Loucy (cell line): ENCODE measurements around the gene MZB1.
"Not testable (repeated sequence)": the region's sequence is repeated elsewhere in the genome, so short reads cannot be mapped to it uniquely, and the experiment has no call there.

ENCODE experiments used
- H2AFZ ChIP-seq: fragments of 200-600 bp; sonication (generic); 2 replicates; pipeline ENCODE4 v1.6.0; 2016; ENCODE audit warnings: antibody characterized with exemption, mild to moderate bottlenecking, low read length, moderate library complexity
- H3F3A ChIP-seq: fragments of 200-600 bp; 2 replicates; pipeline ENCODE4 v1.6.0; 2016; ENCODE audit warnings: antibody characterized with exemption, low read depth, mild to moderate bottlenecking
- H3K27me3 ChIP-seq: fragments of 200-600 bp; sonication (generic); 2 replicates; pipeline ENCODE4 v1.6.1; 2014; ENCODE audit warnings: low read length, mild to moderate bottlenecking; ENCODE audit not compliant: insufficient read depth, poor library complexity, severe bottlenecking
- H3K36me3 ChIP-seq: fragments of 200-600 bp; sonication (generic); 2 replicates; pipeline ENCODE4 v1.6.1; 2016; ENCODE audit warnings: low read length; ENCODE audit not compliant: insufficient read depth
- H3K4me1 ChIP-seq: fragments of 200-600 bp; sonication (generic); 2 replicates; pipeline ENCODE4 v1.5.1; 2014; ENCODE audit warnings: low read length, mild to moderate bottlenecking; ENCODE audit not compliant: insufficient read depth, poor library complexity, severe bottlenecking
- H3K4me2 ChIP-seq: fragments of 200-600 bp; sonication (generic); 2 replicates; pipeline ENCODE4 v1.6.0; 2014; ENCODE audit warnings: antibody characterized with exemption, low read length, low read depth, mild to moderate bottlenecking; ENCODE audit not compliant: poor library complexity, severe bottlenecking
- H3K4me3 ChIP-seq: fragments of 200-600 bp; sonication (generic); 2 replicates; pipeline ENCODE4 v1.5.1; 2014; ENCODE audit warnings: low read length, mild to moderate bottlenecking, mixed read lengths; ENCODE audit not compliant: poor library complexity, severe bottlenecking
- H3K79me2 ChIP-seq: fragments of 200-600 bp; sonication (generic); 2 replicates; pipeline ENCODE4 v1.6.1; 2014; ENCODE audit warnings: low read length; ENCODE audit not compliant: insufficient read depth
- H3K9ac ChIP-seq: fragments of 200-600 bp; sonication (generic); 2 replicates; pipeline ENCODE4 v1.6.0; 2014; ENCODE audit warnings: mild to moderate bottlenecking, low read depth, low read length, moderate library complexity; ENCODE audit not compliant: poor library complexity, severe bottlenecking
- H3K9me2 ChIP-seq: fragments of 200-600 bp; sonication (generic); replicated peaks from 2 replicates; pipeline ENCODE4 v1.6.1; 2016; ENCODE audit warnings: low read depth, low read length, mixed read lengths
- H3K9me3 ChIP-seq: fragments of 200-600 bp; sonication (generic); 2 replicates; pipeline ENCODE4 v1.6.1; 2014; ENCODE audit warnings: mild to moderate bottlenecking, antibody characterized with exemption, low read length, low read depth; ENCODE audit not compliant: insufficient read depth
- H4K20me1 ChIP-seq: fragments of 200-600 bp; sonication (generic); 2 replicates; pipeline ENCODE4 v1.6.0; 2014; ENCODE audit warnings: antibody characterized with exemption, low read length, mild to moderate bottlenecking; ENCODE audit not compliant: insufficient read depth, poor library complexity, severe bottlenecking
- EZH2phosphoT487 ChIP-seq: fragments of 200-600 bp; IDR thresholded peaks from 2 replicates; pipeline ENCODE4 v1.6.1; 2018; ENCODE audit warnings: antibody characterized with exemption, mild to moderate bottlenecking, moderate library complexity, borderline replicate concordance
- TF ChIP-seq, protein P1 (sequence below): fragments of 200-600 bp; sonication (generic); conservative IDR thresholded peaks from 2 replicates; pipeline ENCODE4 v1.5.1; 2014; ENCODE audit warnings: mild to moderate bottlenecking, antibody characterized with exemption, low read length

Gene MZB1

DNA sequence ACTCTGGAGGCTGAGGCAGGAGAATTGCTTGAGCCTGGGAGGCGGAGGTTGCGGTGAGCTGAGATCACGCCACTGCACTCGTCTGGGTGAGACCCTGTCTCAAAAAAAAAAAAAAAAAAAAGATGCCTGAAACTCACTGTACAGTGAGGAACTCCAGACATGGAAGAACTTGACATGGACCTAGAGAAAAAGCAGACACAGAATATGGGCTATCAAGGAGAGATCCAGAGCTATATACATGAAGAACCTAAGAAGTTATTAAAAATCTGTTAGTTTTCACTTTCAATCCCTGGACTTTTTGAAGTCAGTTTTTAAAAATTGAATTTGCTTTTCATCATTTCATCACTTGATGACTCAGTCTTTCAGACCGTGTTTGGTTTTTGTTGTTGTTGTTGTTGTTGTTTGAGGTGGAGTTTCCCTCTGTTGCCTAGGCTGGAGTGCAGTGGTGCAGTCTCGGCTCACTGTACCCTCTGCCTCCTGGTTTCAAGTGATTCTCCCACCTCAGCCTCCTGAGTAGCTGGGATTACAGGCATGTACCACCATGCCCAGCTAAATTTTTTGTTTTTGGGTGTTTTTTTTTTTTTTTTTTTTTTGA lies 27.8 kb downstream of the MZB1 start:
- Histone ChIP-seq H3K9me3 (no peaks in the 10 kb centered on the region), H4K20me1 (peaks cover 55% of the 10 kb centered on the region), H3K9me2 (no peaks in the 10 kb centered on the region), H3K36me3 (peaks cover 51% of the 10 kb centered on the region), H3K27me3 (no peaks in the 10 kb centered on the region), H3K79me2 (peaks cover 67% of the 10 kb centered on the region), H3K4me2 (no peak overlapping the region), H3K4me1 (no peaks in the 10 kb centered on the region), H3K4me3 (no peak overlapping the region), H2AFZ (no peak overlapping the region), H3F3A (no peaks in the 10 kb centered on the region), H3K9ac (no peak overlapping the region)
- TF ChIP-seq, protein P1, sequence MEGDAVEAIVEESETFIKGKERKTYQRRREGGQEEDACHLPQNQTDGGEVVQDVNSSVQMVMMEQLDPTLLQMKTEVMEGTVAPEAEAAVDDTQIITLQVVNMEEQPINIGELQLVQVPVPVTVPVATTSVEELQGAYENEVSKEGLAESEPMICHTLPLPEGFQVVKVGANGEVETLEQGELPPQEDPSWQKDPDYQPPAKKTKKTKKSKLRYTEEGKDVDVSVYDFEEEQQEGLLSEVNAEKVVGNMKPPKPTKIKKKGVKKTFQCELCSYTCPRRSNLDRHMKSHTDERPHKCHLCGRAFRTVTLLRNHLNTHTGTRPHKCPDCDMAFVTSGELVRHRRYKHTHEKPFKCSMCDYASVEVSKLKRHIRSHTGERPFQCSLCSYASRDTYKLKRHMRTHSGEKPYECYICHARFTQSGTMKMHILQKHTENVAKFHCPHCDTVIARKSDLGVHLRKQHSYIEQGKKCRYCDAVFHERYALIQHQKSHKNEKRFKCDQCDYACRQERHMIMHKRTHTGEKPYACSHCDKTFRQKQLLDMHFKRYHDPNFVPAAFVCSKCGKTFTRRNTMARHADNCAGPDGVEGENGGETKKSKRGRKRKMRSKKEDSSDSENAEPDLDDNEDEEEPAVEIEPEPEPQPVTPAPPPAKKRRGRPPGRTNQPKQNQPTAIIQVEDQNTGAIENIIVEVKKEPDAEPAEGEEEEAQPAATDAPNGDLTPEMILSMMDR = no peak
- TF ChIP-seq EZH2phosphoT487 = no peak

GRCh38 chr5:139360384-139360783 lies 29.3 kb downstream of the MZB1 start:
- Histone ChIP-seq H3K4me1 (no peaks in the 10 kb centered on the region), H3K27me3 (no peaks in the 10 kb centered on the region), H3K9me3 (no peaks in the 10 kb centered on the region), H3K4me2 (no peak overlapping the region), H3K9ac (no peak overlapping the region), H2AFZ (no peak overlapping the region), H3F3A (no peaks in the 10 kb centered on the region), H3K79me2 (peaks cover 82% of the 10 kb centered on the region), H3K36me3 (peaks cover 35% of the 10 kb centered on the region), H4K20me1 (peaks cover 69% of the 10 kb centered on the region), H3K9me2 (no peaks in the 10 kb centered on the region), H3K4me3 (no peak overlapping the region)
- TF ChIP-seq EZH2phosphoT487 = no peak
- TF ChIP-seq, protein P1 = no peak

DNA sequence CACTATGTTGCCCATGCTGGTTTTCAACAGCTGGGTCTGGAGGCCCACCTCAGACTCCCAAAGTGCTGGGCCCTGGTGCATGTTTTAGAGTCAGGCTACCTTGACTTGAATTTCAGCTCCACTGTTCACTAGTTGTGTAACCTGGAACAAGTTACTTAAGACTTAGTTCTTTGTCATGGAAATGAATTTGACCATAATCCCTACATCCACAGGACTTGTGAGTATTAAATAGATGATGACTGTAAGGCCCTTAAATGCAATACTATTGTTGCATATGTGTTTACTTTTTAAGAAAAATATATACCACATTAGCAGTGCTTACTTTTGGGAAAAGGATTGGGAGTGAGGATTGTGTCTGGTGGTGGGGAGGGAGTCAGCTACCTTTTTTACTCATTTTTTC lies 31.6 kb downstream of the MZB1 start:
- H3K27me3 ChIP-seq = no peaks in the 10 kb centered on the region
- peaks cover 97% of the 10 kb centered on the region for H3K79me2 ChIP-seq
- TF ChIP-seq, protein P1 = no peak
- no peak for TF ChIP-seq EZH2phosphoT487
- H3K9ac ChIP-seq = no peak overlapping the region
- no peaks in the 10 kb centered on the region for H3F3A ChIP-seq
- H3K9me3 ChIP-seq = no peaks in the 10 kb centered on the region
- peaks cover 82% of the 10 kb centered on the region for H4K20me1 ChIP-seq
- peaks cover 29% of the 10 kb centered on the region for H3K36me3 ChIP-seq
- no peak overlapping the region for H2AFZ ChIP-seq
- H3K9me2 ChIP-seq = no peaks in the 10 kb centered on the region
- no peak overlapping the region for H3K4me2 ChIP-seq
- H3K4me3 ChIP-seq = no peak overlapping the region
- no peaks in the 10 kb centered on the region for H3K4me1 ChIP-seq

GRCh38 chr5:139355900-139356299 lies 33.8 kb downstream of the MZB1 start:
- not testable (repeated sequence) for H3F3A ChIP-seq, H3K9me3 ChIP-seq, H3K4me1 ChIP-seq, H3K4me2 ChIP-seq, H2AFZ ChIP-seq, H3K9ac ChIP-seq, H3K9me2 ChIP-seq, H3K27me3 ChIP-seq, H3K4me3 ChIP-seq
- Histone ChIP-seq H4K20me1 (peaks cover 87% of the 10 kb centered on the region), H3K79me2 (peaks cover 100% of the 10 kb centered on the region), H3K36me3 (peaks cover 31% of the 10 kb centered on the region)
